GM12891 (cell line): ENCODE results near the gene MAML2.

Source experiments
- POLR2A ChIP-seq: IDR thresholded peaks from 2 replicates; pipeline ENCODE4 v1.6.1; 2011; ENCODE audit warnings: low read depth, low read length, control low read depth
- POU2F2 ChIP-seq: IDR thresholded peaks from 2 replicates; pipeline ENCODE4 v1.6.1; 2011; ENCODE audit warnings: low read depth, mild to moderate bottlenecking, control low read depth, low read length, moderate library complexity
- SPI1 ChIP-seq: IDR thresholded peaks from 2 replicates; pipeline ENCODE4 v1.6.1; 2011; ENCODE audit warnings: low read depth, low read length, control low read depth
- TAF1 ChIP-seq: IDR thresholded peaks from 2 replicates; pipeline ENCODE4 v1.6.1; 2011; ENCODE audit warnings: low read depth, low read length, control low read depth

DNA sequence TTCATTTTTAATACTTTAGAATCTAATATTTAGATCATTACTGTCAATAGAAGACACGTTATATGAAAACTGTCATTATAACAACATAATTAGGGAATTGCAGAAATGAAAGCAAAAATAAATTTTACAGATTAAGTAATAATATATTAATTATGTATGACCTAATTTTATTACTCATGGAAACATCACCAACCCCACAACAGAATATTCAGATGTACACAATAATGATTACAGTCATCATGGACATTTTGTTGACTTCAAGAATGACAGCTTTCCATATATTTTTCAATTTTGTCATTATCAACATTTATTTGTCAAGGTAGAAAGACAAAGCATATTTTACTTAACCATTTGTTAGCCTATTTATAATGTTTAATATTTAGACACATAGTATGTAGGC lies 119.9 kb downstream of the MAML2 start:
- no peak for TF ChIP-seq POU2F2
- no peak for TF ChIP-seq POLR2A
- TF ChIP-seq SPI1 = no peak
- TF ChIP-seq TAF1 = no peak
